H1 (cell line): ENCODE results near the gene TEX29. TPM values are rescaled to one million over a fixed set of nuclear protein-coding genes. Genes with fewer than 3 reads are reported as not detected.

ENCODE experiments used
- CTCF ChIA-PET: fragments of 300-600 bp; sonication (Branson Sonifier 250); formaldehyde crosslinking; loops from one replicate; lab custom pipeline; 2021; ENCODE audit not compliant: partially characterized antibody; lab: Charles Lee
- POLR2A ChIA-PET: fragments of 300-600 bp; sonication (Branson Sonifier 250); formaldehyde crosslinking; loops from one replicate; lab custom pipeline; 2021; ENCODE audit warnings: inconsistent platforms; ENCODE audit not compliant: partially characterized antibody; lab: Charles Lee
- DNase-seq, 2 experiments: peaks; one replicate each; pipeline versions ENCODE4 v3.0.0 to v3.0.0-alpha.2; 2010 to 2022; ENCODE audit warnings: low spot score in 2 of 2, low read depth in 1 of 2, mixed read lengths in 1 of 2
- FAIRE-seq: peaks from 2 replicates; lab custom pipeline; 2011; peaks lifted over from hg19 to GRCh38; lab: Jason Lieb, UNC
- H2AFZ ChIP-seq: 2 replicates; pipeline ENCODE4 v1.8.1; 2012; ENCODE audit warnings: low read length, inconsistent platforms
- H2AK5ac ChIP-seq: 2 replicates; pipeline ENCODE4 v1.6.1; 2013; ENCODE audit warnings: low read depth, low read length
- H2BK120ac ChIP-seq: replicated peaks from 2 replicates; pipeline ENCODE3; 2013; ENCODE audit warnings: low read depth, low read length, inconsistent platforms
- H2BK12ac ChIP-seq: 2 replicates; pipeline ENCODE4 v1.6.1; 2013; ENCODE audit warnings: low read depth, low read length
- H2BK15ac ChIP-seq: 2 replicates; pipeline ENCODE4 v1.6.1; 2013; ENCODE audit warnings: low read length
- H2BK20ac ChIP-seq: 2 replicates; pipeline ENCODE4 v1.6.1; 2013; ENCODE audit warnings: low read length
- H2BK5ac ChIP-seq: 2 replicates; pipeline ENCODE4 v1.6.1; 2013; ENCODE audit warnings: low read depth, low read length
- H3K14ac ChIP-seq: 2 replicates; pipeline ENCODE4 v1.6.1; 2013; ENCODE audit warnings: inconsistent platforms; ENCODE audit not compliant: insufficient read length
- H3K18ac ChIP-seq: 2 replicates; pipeline ENCODE4 v1.6.1; 2013; ENCODE audit warnings: low read length; ENCODE audit errors: extremely low read depth
- H3K23ac ChIP-seq: 2 replicates; pipeline ENCODE4 v1.6.1; 2013; ENCODE audit warnings: inconsistent platforms; ENCODE audit not compliant: insufficient read length
- H3K23me2 ChIP-seq: 2 replicates; pipeline ENCODE4 v1.6.1; 2013; ENCODE audit warnings: low read depth, low read length
- H3K27ac ChIP-seq: 2 replicates; pipeline ENCODE4 v1.6.1; 2011; ENCODE audit warnings: low read depth, low read length, inconsistent platforms
- H3K27me3 ChIP-seq, 4 experiments: replicated peaks in 1 of 4; 1 replicate in 1 of 4; 2 replicates in 3 of 4; pipeline versions ENCODE4 v1.6.1 to v1.8.1; 2011 to 2013; ENCODE audit warnings: low read length in 3 of 4, mild to moderate bottlenecking in 3 of 4, inconsistent platforms in 2 of 4, mixed read lengths in 2 of 4, moderate library complexity in 1 of 4; ENCODE audit not compliant: control insufficient read depth in 3 of 4, insufficient read depth in 3 of 4; ENCODE audit errors: extremely low read depth in 1 of 4
- H3K36me3 ChIP-seq, 4 experiments: 2 replicates each; pipeline versions ENCODE4 v1.6.1 to v1.8.1; 2011 to 2013; ENCODE audit warnings: mild to moderate bottlenecking in 4 of 4, low read length in 3 of 4, moderate library complexity in 2 of 4, control low read depth in 1 of 4, inconsistent platforms in 1 of 4; ENCODE audit not compliant: insufficient read depth in 4 of 4, control insufficient read depth in 2 of 4
- H3K4ac ChIP-seq: replicated peaks from 2 replicates; pipeline ENCODE3; 2013; ENCODE audit warnings: low read length, low read depth, mixed read lengths, inconsistent platforms; ENCODE audit not compliant: insufficient read length
- H3K4me1 ChIP-seq, 4 experiments: replicated peaks in 1 of 4; 1 replicate in 1 of 4; 2 replicates in 3 of 4; pipeline versions ENCODE4 v1.6.1 to v1.8.1; 2011 to 2013; ENCODE audit warnings: low read length in 3 of 4, inconsistent platforms in 2 of 4, mixed read lengths in 1 of 4; ENCODE audit not compliant: insufficient read depth in 4 of 4, control insufficient read depth in 3 of 4
- H3K4me2 ChIP-seq, 2 experiments: 2 replicates each; pipeline versions ENCODE4 v1.6.1 to v1.8.1; 2011 to 2013; ENCODE audit warnings: low read depth in 2 of 2, low read length in 2 of 2, control low read depth in 1 of 2, inconsistent platforms in 1 of 2, mild to moderate bottlenecking in 1 of 2; ENCODE audit not compliant: insufficient read depth in 1 of 2
- H3K4me3 ChIP-seq, 4 experiments: fragments of 200-600, 300-600 bp in 1 of 4; sonication (generic), shearing (Covaris generic), sonication (Bioruptor Twin) in 1 of 4; 2 replicates each; pipeline versions ENCODE4 v1.5.1 to v1.8.1; 2011 to 2016; ENCODE audit warnings: low read length in 4 of 4, low read depth in 3 of 4, control low read depth in 2 of 4, inconsistent platforms in 2 of 4, mild to moderate bottlenecking in 2 of 4, mixed read lengths in 1 of 4, moderate library complexity in 1 of 4; ENCODE audit not compliant: insufficient read depth in 2 of 4; ENCODE audit errors: extremely low read depth in 1 of 4
- H3K56ac ChIP-seq: replicated peaks from 2 replicates; pipeline ENCODE3; 2013; ENCODE audit warnings: low read depth, mild to moderate bottlenecking, mixed read lengths, low read length, inconsistent platforms; ENCODE audit not compliant: insufficient read length
- H3K79me1 ChIP-seq: 2 replicates; pipeline ENCODE4 v1.6.1; 2013; ENCODE audit warnings: low read depth, low read length, control low read depth
- H3K79me2 ChIP-seq, 2 experiments: 2 replicates each; pipeline versions ENCODE4 v1.6.1 to v1.8.1; 2012 to 2013; ENCODE audit warnings: low read length in 2 of 2, mild to moderate bottlenecking in 2 of 2, inconsistent platforms in 1 of 2; ENCODE audit not compliant: insufficient read depth in 2 of 2, control insufficient read depth in 1 of 2
- H3K9ac ChIP-seq, 4 experiments: replicated peaks in 1 of 4; 1 replicate in 1 of 4; 2 replicates in 3 of 4; pipeline versions ENCODE4 v1.6.1 to v1.8.1; 2011 to 2013; ENCODE audit warnings: low read depth in 3 of 4, low read length in 3 of 4, control low read depth in 2 of 4, mild to moderate bottlenecking in 2 of 4, moderate library complexity in 2 of 4, inconsistent platforms in 1 of 4; ENCODE audit errors: extremely low read depth in 1 of 4
- H3K9me3 ChIP-seq, 2 experiments: 2 replicates each; pipeline versions ENCODE4 v1.6.1 to v1.8.1; 2012 to 2013; ENCODE audit warnings: mild to moderate bottlenecking in 2 of 2, moderate library complexity in 2 of 2, control low read depth in 1 of 2, inconsistent platforms in 1 of 2, low read depth in 1 of 2, low read length in 1 of 2, mixed read lengths in 1 of 2; ENCODE audit not compliant: insufficient read depth in 2 of 2
- H4K20me1 ChIP-seq, 2 experiments: replicated peaks in 1 of 2; 2 replicates each; pipeline versions ENCODE3 to v1.8.1; 2011 to 2013; ENCODE audit warnings: inconsistent platforms in 2 of 2, low read length in 2 of 2, mild to moderate bottlenecking in 1 of 2; ENCODE audit not compliant: insufficient read depth in 2 of 2, control insufficient read depth in 1 of 2
- H4K5ac ChIP-seq: 2 replicates; pipeline ENCODE4 v1.6.1; 2013; ENCODE audit warnings: low read length, low read depth, mixed read lengths, inconsistent platforms; ENCODE audit not compliant: insufficient read length
- H4K8ac ChIP-seq: 2 replicates; pipeline ENCODE4 v1.8.0; 2013; ENCODE audit warnings: mild to moderate bottlenecking, moderate library complexity, low read length, inconsistent platforms; ENCODE audit not compliant: insufficient read depth; ENCODE audit errors: extremely low read depth
- H4K91ac ChIP-seq: replicated peaks from 2 replicates; pipeline ENCODE3; 2013; ENCODE audit warnings: low read length, mixed read lengths, inconsistent platforms; ENCODE audit not compliant: insufficient read length
- JUN ChIP-seq: IDR thresholded peaks from 2 replicates; pipeline ENCODE4 v1.6.1; 2011; ENCODE audit warnings: low read depth, mild to moderate bottlenecking, improper control_type of control experiment, low read length
- NRF1 ChIP-seq: IDR thresholded peaks from 2 replicates; pipeline ENCODE4 v1.6.1; 2011; ENCODE audit warnings: mild to moderate bottlenecking, low read depth, low read length, improper control_type of control experiment
- POLR2AphosphoS5 ChIP-seq: IDR thresholded peaks from 2 replicates; pipeline ENCODE4 v1.6.1; 2011; ENCODE audit warnings: low read depth, low read length
- TBP ChIP-seq: IDR thresholded peaks from 2 replicates; pipeline ENCODE4 v1.6.1; 2011; ENCODE audit warnings: low read depth, low read length, improper control_type of control experiment
- TCF12 ChIP-seq: IDR thresholded peaks from 2 replicates; pipeline ENCODE4 v1.6.1; 2011; ENCODE audit warnings: low read depth, mild to moderate bottlenecking, low read length
- WGBS, 2 experiments: shearing (Covaris generic) in 1 of 2; methylation state at CpG; one replicate each; pipeline versions ENCODE4 v1.1.6 to v1.1.7; 2013 to 2015; ENCODE audit warnings: low lambda C conversion rate in 2 of 2, mixed read lengths in 2 of 2, inconsistent platforms in 1 of 2, low coverage in 1 of 2, missing lambda C conversion rate in 1 of 2; ENCODE audit not compliant: insufficient replicate concordance in 2 of 2, insufficient coverage in 1 of 2, insufficient read length in 1 of 2; ENCODE audit errors: extremely low coverage in 1 of 2, missing lambda C conversion rate in 1 of 2; 5-methylcytosine and 5-hydroxymethylcytosine counted together
- polyA plus RNA-seq, 7 experiments: library from polyadenylated mRNA; depleted of rRNA in 3 of 7; stranded (reverse) in 5 of 7; unstranded in 2 of 7; fragments of >200 nt in 5 of 7; fragments of 200-250 nt in 2 of 7; gene quantifications; 1 replicate in 5 of 7; 2 replicates in 1 of 7; 4 replicates in 1 of 7; pipeline versions ENCODE4 v1.2.1 to v1.2.3, GENCODE V29; 2011 to 2013; ENCODE audit warnings: missing spikeins in 2 of 7, mixed read lengths in 2 of 7
- total RNA-seq: library from RNA; stranded (reverse); fragmentation: NEBNext Ultra II Directional; extraction: Animal tissue kit (Norgen Biotek cat#: 25700); gene quantifications from 2 replicates; pipeline ENCODE4 v1.2.1, GENCODE V29; 2021

Gene TEX29
- total and polyA plus RNA-seq, 2 of the 8 experiments (the other 6 are each of a cell fraction or from before 2014, with no cell fraction given), result 0.08 TPM; not detected in 1

DNA sequence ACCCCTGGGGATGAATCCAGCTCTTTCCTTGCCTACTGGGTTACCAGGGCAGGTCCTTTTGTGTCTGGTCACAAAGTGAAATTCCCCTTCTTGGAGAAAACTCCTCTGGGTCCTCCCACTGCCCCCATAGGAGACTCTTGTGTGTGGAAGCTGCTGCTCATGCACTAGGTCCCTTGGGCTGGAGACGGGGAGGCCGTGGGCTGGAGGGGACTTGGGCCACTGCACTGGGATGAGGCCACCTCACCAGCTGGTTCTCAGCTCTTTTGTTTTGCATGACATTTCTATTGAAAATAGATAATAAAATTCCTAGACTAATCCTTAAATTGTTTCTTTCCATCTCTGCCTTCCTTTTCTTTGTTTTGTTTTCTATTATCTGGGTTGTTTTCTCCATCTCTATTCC is 62.4 kb downstream of the TEX29 start:
- DNase-seq (no peak), FAIRE-seq (no peak)
- Histone ChIP-seq H2BK12ac (no peak overlapping the region), H4K8ac (no peak overlapping the region), H3K4me1 (no peaks in the 10 kb centered on the region; a peak in 1 of 7 replicates), H2BK20ac (no peak overlapping the region), H3K36me3 (no peaks in the 10 kb centered on the region), H4K20me1 (peaks cover 0 to 3% of the 10 kb centered on the region in 2 experiments), H3K23me2 (0 out of 2 replicates have a peak, but pooled peaks cover 5% of the 10 kb centered on the region), H4K5ac (no peak overlapping the region), H2BK5ac (no peak overlapping the region), H3K4me3 (no peak overlapping the region), H3K27ac (no peak overlapping the region), H2BK15ac (no peak overlapping the region), H3K23ac (no peak overlapping the region), H3K79me2 (no peaks in the 10 kb centered on the region), H2AK5ac (no peak overlapping the region), H3K18ac (no peak overlapping the region), H3K4ac (no peak overlapping the region), H2BK120ac (no peak overlapping the region), H4K91ac (no peak overlapping the region), H3K79me1 (peaks cover 3% of the 10 kb centered on the region; the same call in 1 of the 2 replicates), H3K14ac (no peak overlapping the region), H2AFZ (no peak overlapping the region), H3K56ac (no peak overlapping the region), H3K4me2 (no peak overlapping the region), H3K9me3 (peaks cover 3 to 9% of the 10 kb centered on the region in 2 experiments; a peak in 2 of 4 replicates), H3K27me3 (no peaks in the 10 kb centered on the region), H3K9ac (no peak overlapping the region)
- TF ChIP-seq TCF12 (no peak), POLR2AphosphoS5 (no peak), JUN (no peak), NRF1 (no peak), TBP (no peak)
- 45% methylated on average over 2 of the region's 2 CpGs; no CpG with 5 or more reads in 1 of the 2 experiments for WGBS, 2 experiments
- CTCF ChIA-PET, result no interaction called here
- POLR2A ChIA-PET, result no interaction called here
